GM19351 (cell line): ENCODE measurements around the gene SH3GL1.

ENCODE experiments used
- ATAC-seq: cut with Tn5 transposase; IDR thresholded peaks from one replicate; pipeline ENCODE4 v1.9.1; 2021; ENCODE audit warnings: mild to moderate bottlenecking, moderate library complexity; ENCODE audit not compliant: unreplicated experiment

The SH3GL1 gene

GRCh38 chr19:4376671-4376990, 23.7 kb downstream of the SH3GL1 start:
- no peak for ATAC-seq

GRCh38 chr19:4376028-4376670, 24.2 kb downstream of the SH3GL1 start:
- no peak for ATAC-seq

DNA sequence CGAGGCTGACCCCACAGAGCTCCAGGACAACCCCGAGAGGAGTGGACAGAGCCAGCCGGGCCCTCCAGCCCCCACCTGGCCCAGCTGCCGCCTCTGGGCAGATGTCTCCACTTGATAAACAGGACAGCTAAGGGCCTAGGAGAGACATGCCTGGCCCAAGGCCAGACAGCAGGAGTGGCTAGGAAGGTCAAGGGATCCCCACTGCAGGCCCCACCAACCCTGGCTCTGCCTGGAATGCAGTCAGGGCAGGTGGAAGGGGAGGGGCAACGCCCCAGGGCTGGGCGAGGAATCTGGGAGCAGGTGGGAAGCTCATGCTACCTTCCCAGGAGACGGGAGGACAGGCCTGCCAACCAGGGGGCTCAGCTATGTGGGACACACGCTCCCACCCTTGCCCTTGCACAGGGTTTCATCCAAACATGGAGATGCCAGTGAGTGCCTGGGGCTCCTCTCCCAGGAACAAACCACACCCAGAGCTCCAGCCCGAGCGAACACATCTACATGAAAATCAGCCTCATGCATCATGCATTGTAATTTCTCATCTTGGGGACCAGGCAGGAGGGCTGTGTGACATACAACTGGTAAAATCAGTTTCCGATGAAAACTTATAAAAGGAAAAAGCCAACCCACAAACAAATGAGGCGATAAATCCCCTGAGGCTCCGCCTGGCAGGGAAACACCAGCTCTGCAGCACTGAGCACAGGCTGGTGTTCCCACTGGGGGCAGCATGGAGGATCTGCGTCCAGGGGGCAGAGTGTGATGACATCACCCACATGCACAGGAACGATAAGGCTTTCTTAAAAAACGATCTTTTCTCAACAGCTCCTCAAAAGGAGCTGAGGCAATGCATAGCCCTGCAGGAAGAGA, 25.0 kb downstream of the SH3GL1 start:
- ATAC-seq = no peak

- ATAC-seq = no peak
Observed at GRCh38 chr19:4374498-4375163, 25.7 kb downstream of the SH3GL1 start.

GRCh38 chr19:4373601-4374497, 26.5 kb downstream of the SH3GL1 start:
- no peak for ATAC-seq

DNA sequence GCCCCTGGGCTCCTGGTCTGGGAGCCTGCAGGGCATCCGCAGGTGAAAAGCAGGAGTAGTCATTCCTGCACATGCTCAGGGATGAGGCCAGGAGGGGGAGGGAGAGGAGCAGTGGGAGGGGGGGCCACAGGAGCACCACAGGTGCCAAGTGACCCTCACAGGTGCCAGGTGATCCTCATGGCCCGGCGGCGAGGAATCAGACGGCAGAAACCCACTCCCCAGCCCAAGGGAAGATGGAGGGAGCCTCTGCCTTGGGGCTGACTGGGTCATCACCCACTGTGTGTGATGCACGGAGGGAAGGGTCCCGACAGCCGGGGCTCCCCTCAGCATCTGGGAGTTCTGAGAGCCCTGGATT, 27.4 kb downstream of the SH3GL1 start:
- no peak for ATAC-seq

DNA sequence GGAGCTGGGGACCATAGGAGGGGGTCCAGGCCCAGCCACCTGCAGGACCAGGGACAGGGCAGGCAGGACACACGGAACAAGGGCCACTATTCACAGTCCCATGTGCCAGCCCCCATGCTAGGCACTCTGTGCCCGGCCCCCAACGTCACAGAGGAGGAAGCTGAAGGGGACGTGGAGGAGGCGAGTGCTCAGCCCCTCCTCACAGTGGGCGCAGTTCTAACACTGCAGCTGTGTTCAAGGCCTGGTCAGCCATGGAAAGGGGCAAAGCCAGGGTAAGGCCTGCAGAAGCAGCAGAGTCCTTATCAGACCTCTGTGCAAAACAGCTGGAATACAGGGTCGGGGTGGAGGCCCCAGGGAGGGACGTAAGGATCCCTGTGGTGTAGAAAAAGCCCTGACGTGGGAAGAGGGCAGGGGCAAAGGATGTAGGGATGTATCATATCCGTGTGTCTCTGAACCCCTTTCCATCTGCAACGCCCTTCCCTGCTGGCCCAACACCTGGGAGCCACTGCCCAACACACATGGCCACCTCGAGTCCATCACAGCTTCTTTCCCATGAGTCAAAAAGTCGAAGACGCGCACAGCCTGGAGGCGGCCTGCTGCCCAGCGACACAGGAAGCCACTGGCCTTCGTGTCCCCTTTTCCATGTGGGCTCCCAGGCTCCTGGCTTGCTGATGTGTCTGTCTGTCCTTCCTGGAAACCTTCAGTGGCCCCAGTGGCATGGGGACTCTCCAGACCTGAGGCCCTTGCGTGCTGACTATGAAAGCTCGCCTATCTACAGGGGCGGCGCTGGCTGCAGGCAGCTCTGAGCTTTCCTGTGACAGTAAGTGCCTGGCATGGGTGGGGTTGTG, 28.0 kb downstream of the SH3GL1 start:
- ATAC-seq = no peak

- ATAC-seq = no peak
Observed at GRCh38 chr19:4371247-4372164, 28.8 kb downstream of the SH3GL1 start.

DNA sequence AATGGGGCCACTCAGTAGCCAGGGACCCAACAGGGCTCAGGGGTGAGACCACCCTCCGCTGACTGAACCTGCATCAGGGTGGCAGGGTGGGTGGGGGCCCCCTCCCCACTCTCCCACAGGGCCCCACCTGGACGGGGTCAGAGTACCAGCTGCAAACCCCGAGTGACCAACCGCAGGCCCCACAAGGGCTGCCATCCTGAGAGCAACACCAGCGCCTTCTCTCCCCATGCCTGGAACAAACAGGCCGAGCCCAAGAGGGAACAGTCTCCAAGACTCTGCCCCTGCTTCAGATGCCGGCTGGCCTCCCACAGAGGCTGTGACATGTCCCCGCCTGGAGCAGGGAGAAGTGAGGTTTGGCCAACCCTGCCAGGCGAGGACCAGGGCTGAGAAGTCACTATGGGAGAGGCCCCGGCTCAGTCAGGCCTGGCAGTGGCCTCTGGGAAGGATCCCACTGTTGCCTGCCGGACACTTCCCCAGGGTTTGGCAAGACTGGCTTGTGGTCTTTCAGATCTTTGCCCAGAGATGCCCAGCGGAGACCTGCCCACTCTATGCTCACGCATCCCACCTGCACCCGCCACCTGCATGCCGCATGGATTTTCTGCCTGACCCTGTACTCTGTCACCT, 29.8 kb downstream of the SH3GL1 start:
- no peak for ATAC-seq

GRCh38 chr19:4369888-4370260, 30.5 kb downstream of the SH3GL1 start:
- ATAC-seq = peak; percentile 50

- ATAC-seq = peak; percentile 14
Observed at GRCh38 chr19:4369109-4369887, 31.0 kb downstream of the SH3GL1 start.

DNA sequence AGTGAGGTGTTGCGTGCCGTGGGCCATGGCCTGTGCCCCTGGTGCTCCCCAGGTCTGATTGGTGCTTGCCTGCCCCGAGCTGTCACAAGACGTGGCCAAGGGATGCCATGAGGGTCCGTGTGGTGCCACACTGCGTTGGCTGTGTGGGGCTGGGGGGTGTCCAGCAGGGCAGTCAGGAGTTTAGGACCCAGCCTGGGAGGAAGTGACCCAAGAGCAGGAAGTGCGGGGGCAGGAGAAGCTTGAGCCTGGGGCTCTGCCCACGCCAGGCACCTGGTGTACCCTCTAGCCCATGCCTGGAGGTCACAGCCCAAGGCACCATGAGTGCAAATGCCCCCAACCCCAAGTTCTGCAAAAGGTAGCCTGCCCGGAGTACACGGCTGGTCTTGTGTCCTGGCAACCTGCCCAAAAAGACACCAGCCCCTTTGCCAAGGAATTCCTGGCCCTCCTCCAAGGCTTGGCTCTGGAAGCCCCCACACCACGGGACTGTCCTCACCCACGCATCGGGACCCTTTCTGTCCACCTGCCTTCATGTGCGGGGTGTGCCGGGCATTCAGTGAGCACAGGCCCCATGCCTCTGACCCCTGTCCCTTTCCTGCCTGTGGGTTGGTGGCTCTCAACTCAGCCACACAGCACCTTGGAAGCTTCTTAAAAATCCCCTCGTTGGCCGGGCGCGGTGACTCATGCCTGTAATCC, 32.1 kb downstream of the SH3GL1 start:
- no peak for ATAC-seq

GRCh38 chr19:4367781-4368127, 32.6 kb downstream of the SH3GL1 start:
- no peak for ATAC-seq

DNA sequence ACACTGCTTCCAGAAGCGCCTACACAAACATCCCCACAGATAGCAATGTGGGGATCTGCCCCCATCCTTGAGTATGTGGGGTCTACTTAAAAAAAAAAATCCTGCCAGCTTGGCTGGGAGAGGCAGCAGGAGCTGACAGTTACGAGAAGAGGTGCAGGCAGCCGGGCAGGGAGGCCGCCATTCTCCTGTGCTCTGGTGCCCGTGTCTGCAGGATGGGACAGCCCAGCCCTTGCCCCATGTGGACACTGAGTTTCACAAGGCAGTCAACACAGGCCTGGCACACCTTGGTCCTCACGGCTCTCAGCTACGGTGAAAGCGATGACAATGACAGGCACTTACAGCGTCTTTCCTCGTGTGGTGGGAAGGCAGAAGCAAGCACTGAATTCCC, 33.0 kb downstream of the SH3GL1 start:
- ATAC-seq = no peak

- ATAC-seq = no peak
Observed at GRCh38 chr19:4366666-4367335, 33.5 kb downstream of the SH3GL1 start.

GRCh38 chr19:4365791-4366665, 34.3 kb downstream of the SH3GL1 start:
- ATAC-seq = no peak
